Heart right ventricle (tissue), 16 donors: ENCODE measurements around the gene FAM240A. TPM values are rescaled to one million over a fixed set of nuclear protein-coding genes. Genes with fewer than 3 reads are reported as not detected.

Source experiments
- ATAC-seq, 8 donors: fragments of 200-7000 bp; cut with Tn5 transposase; one replicate each; pipeline ENCODE4 v1.9.1; 2020; ENCODE audit warnings: mild to moderate bottlenecking in 8 of 8, moderate library complexity in 8 of 8, moderate number of reproducible peaks in 1 of 8
- DNase-seq, 2 donors: peaks; one replicate each; pipeline ENCODE4 v3.0.0-alpha.2; 2020
- H3K27ac ChIP-seq, 10 donors: fragments of 200-600 bp; sonication (generic) in 2 of 10; one replicate each; pipeline versions ENCODE4 v1.5.0 to v1.8.0; 2020 to 2022; ENCODE audit warnings: mild to moderate bottlenecking in 3 of 10
- H3K27me3 ChIP-seq, 7 donors: fragments of 200-600 bp; one replicate each; pipeline ENCODE4 v1.8.0; 2021 to 2022; ENCODE audit warnings: mild to moderate bottlenecking in 2 of 7
- H3K36me3 ChIP-seq, 9 donors: fragments of 200-600 bp; sonication (generic) in 1 of 9; one replicate each; pipeline versions ENCODE4 v1.5.0 to v1.8.0; 2020 to 2022; ENCODE audit warnings: mild to moderate bottlenecking in 2 of 9
- H3K4me1 ChIP-seq, 9 donors: fragments of 200-600 bp; sonication (generic) in 1 of 9; one replicate each; pipeline versions ENCODE4 v1.5.0 to v1.8.0; 2020 to 2022; ENCODE audit warnings: mild to moderate bottlenecking in 4 of 9
- H3K4me3 ChIP-seq, 10 donors: fragments of 200-600 bp; sonication (generic) in 2 of 10; one replicate each; pipeline versions ENCODE4 v1.5.0 to v1.8.0; 2020 to 2022; ENCODE audit warnings: mild to moderate bottlenecking in 7 of 10, moderate library complexity in 2 of 10
- H3K9me3 ChIP-seq, 11 donors: fragments of 200-600 bp in 10 of 11; sonication (generic) in 2 of 11; one replicate each; pipeline versions ENCODE4 v1.5.0 to v1.8.0; 2013 to 2022; ENCODE audit warnings: mild to moderate bottlenecking in 2 of 11, control low read depth in 1 of 11, moderate library complexity in 1 of 11
- CTCF ChIP-seq, 9 donors: fragments of 200-600 bp; sonication (generic) in 2 of 9; IDR thresholded peaks; one replicate each; pipeline versions ENCODE4 v1.5.0 to v1.8.0; 2021 to 2022; ENCODE audit warnings: antibody characterized with exemption in 9 of 9, mild to moderate bottlenecking in 5 of 9, moderate library complexity in 1 of 9
- WGBS, 2 donors: extraction: QIAGEN DNeasy Blood & Tissue Kit; methylation state at CpG; one replicate each; pipeline ENCODE4 v1.1.7; 2013; ENCODE audit warnings: inconsistent platforms in 1 of 2; 5-methylcytosine and 5-hydroxymethylcytosine counted together
- intact Hi-C, 10 donors: fragments of 100-400 bp; cut with DNase I; formaldehyde crosslinking; loops; one replicate each; pipeline versions ENCODE4 v1.11.1 to v1.14.2; 2022
- polyA plus RNA-seq, 2 donors: library from polyadenylated mRNA; stranded (reverse); fragments of 200-250 nt; gene quantifications; one replicate each; pipeline ENCODE4 v1.2.3, GENCODE V29; 2013
- total RNA-seq, 10 donors: library from RNA; stranded (reverse); fragmentation: NEBNext Ultra II Directional in 3 of 10; extraction: Animal tissue kit (Norgen Biotek cat#: 25700) in 3 of 10; gene quantifications; one replicate each; pipeline versions ENCODE4 v1.2.1 to v1.2.4, GENCODE V29; 2021 to 2023
- donor health status: Arrhythmogenic right ventricular cardiomyopathy.
- donor health status: ischemic (EF 13 %, LVEDD 7.1; RV severe dilation, severe dysfunction).
- donor health status: healthy with polysubstance abuse.
- donor health status: DM: no; HTN: yes; CAD: no.
- donor health status: DM: no; HTN: no; CAD: no.
- donor health status: ischemic (EF 25% LVEDD 6.9; RV normal size, moderate dysfunction).
- donor health status: ischemic (EF 25% LVEDD 5.7; RV mildly dilated, moderate dysfunction).
- donor health status: healthy.
- donor health status: DM: yes; HTN: yes; CAD: no.
- donor health status: Ischemic cardiomyopathy.
- donor health status: ischemic (EF 35%, LVEDD 5.7; RV mildly dilated, moderate dysfunction).
- donor health status: nonischemic (EF 11% LVEDD 7.7; RV severe dilation, severe dysfunction).
- donor health status: DM: yes; HTN: yes; CAD: no.
- donor health status: PGD.
- donor health status: ischemic (EF 29% LVEDD 5.4; RV normal size, mild dysfunction).
- donor health status: nonischemic (EF 23%, LVEDD 6.1; RV moderate dilation, normal function).

Gene FAM240A
- total and polyA plus RNA-seq, 12 donors, result 0.19 TPM; not detected in 11

DNA sequence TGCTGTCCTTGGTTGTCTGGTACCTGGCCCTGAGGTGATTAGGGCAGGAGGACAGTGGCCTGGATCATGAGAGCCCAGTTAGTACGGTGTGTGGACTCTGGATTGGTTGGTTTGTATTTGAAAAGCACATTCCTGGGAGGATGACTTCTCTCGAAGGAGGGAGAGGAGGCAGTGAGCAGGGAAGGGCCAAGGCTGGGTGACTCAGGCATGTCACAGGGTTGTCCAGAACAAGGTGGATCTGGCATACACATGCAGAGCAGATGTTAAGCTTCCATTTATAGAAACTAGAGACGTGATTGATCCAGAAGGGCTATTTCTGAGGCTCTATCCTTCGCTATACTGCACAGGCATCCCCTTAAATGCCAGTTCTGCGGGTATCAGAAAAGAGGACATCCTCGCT, 34.4 kb downstream of the FAM240A start:
- Histone ChIP-seq H3K27ac (no peak overlapping the region), H3K4me3 (no peak overlapping the region), H3K4me1 (peaks cover 0 to 4% (median 0%) of the 10 kb centered on the region in 9 donors), H3K27me3 (peaks cover 0 to 10% (median 0%) of the 10 kb centered on the region in 7 donors), H3K9me3 (peaks cover 0 to 5% (median 0%) of the 10 kb centered on the region in 11 donors), H3K36me3 (no peaks in the 10 kb centered on the region)
- 52 to 61% methylated on average over 6 of the region's 6 CpGs for WGBS, 2 donors
- intact Hi-C loops, result no loop called here
- DNase-seq (no peak), ATAC-seq (peak in 4 of 8 donors; percentile 53 to 85 (median 68))
- no peak for TF ChIP-seq CTCF (IDR thresholded peaks at IDR 0.05)

DNA sequence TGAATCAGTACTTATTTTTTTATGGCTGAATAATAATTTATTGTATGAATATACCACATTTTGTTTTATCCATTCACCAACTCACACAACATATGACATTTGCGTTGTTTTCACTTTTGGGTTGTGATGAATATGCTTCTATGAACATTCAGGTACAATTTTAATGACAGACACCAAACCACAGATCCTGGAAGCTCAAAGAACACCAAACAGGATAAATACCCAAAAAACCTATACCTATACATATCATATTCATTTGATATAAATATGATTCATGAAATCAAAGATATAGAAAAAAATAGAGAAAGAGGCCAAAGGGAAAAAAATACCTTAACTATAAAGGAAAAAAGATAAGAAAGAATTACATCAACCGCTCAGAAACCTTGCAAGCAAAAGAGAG, 35.8 kb downstream of the FAM240A start:
- no peak for DNase-seq
- Histone ChIP-seq H3K9me3 (peaks cover 0 to 17% (median 3%) of the 10 kb centered on the region in 11 donors), H3K27me3 (peaks cover 0 to 7% (median 0%) of the 10 kb centered on the region in 7 donors), H3K36me3 (no peaks in the 10 kb centered on the region), H3K27ac (no peak overlapping the region), H3K4me1 (peaks cover 0 to 4% (median 0%) of the 10 kb centered on the region in 9 donors), H3K4me3 (no peak overlapping the region)
- no peak for TF ChIP-seq CTCF (IDR thresholded peaks at IDR 0.05)
- intact Hi-C loops, result no loop called here
- ATAC-seq, result no peak
- 94 to 97% methylated on average over 2 of the region's 2 CpGs for WGBS, 2 donors

DNA sequence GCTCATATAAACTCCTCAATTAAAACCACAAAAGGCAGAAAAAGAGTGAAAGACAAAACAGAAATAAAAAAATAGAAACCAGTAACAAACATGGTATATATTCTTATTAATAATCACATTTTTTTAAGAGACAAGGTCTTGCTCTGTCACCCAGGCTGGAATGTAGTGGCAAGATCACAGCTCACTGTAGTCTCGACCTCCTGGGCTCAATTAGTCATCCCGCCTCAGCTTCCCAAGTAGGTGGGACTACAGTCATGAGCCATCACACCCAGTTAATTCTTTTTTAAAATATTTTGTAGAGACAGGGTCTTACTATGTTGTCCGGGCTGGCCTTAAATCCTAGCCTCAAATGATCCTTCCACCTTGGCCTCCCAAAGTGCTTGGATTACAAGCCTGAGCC, 37.1 kb downstream of the FAM240A start:
- Histone ChIP-seq H3K27ac (no peak overlapping the region), H3K9me3 (peaks cover 0 to 17% (median 3%) of the 10 kb centered on the region in 11 donors), H3K4me1 (peaks cover 0 to 4% (median 0%) of the 10 kb centered on the region in 9 donors), H3K4me3 (no peak overlapping the region), H3K36me3 (no peaks in the 10 kb centered on the region), H3K27me3 (peaks cover 0 to 7% (median 0%) of the 10 kb centered on the region in 7 donors)
- DNase-seq (no peak), ATAC-seq (no peak)
- intact Hi-C loops, result no loop called here
- 86 to 89% methylated on average over 3 of the region's 3 CpGs for WGBS, 2 donors
- no peak for TF ChIP-seq CTCF (IDR thresholded peaks at IDR 0.05)

GRCh38 chr3:46651084-46651483, 38.8 kb downstream of the FAM240A start:
- Histone ChIP-seq H3K4me1 (peaks cover 0 to 4% (median 0%) of the 10 kb centered on the region in 9 donors), H3K4me3 (no peak overlapping the region), H3K27me3 (no peaks in the 10 kb centered on the region), H3K27ac (no peak overlapping the region), H3K36me3 (no peaks in the 10 kb centered on the region), H3K9me3 (peaks cover 0 to 17% (median 3%) of the 10 kb centered on the region in 11 donors)
- TF ChIP-seq CTCF (IDR thresholded peaks at IDR 0.05), result no peak
- ATAC-seq (no peak), DNase-seq (no peak)
- WGBS, 2 donors, result 59 to 71% methylated on average over 1 of the region's 1 CpG
- intact Hi-C loops, result no loop called here
